ENCODE data around the gene CEACAM5. TPM values are rescaled to one million over a fixed set of nuclear protein-coding genes. Genes with fewer than 3 reads are reported as not detected.

CEACAM5 gene
- total and polyA plus RNA-seq, 2 of the 4 experiments (the other 2 are of a cell fraction): not detected

DNA sequence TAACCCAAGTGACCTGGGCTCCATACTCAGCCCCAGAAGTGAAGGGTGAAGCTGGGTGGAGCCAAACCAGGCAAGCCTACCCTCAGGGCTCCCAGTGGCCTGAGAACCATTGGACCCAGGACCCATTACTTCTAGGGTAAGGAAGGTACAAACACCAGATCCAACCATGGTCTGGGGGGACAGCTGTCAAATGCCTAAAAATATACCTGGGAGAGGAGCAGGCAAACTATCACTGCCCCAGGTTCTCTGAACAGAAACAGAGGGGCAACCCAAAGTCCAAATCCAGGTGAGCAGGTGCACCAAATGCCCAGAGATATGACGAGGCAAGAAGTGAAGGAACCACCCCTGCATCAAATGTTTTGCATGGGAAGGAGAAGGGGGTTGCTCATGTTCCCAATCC is 14.2 kb upstream of the CEACAM5 start:
- Histone ChIP-seq H3K9me3 (ENCODE audit: control insufficient read depth, insufficient read depth, low read length) (no peaks in the 10 kb centered on the region), H4K20me1 (ENCODE audit: insufficient read depth, low read length) (no peaks in the 10 kb centered on the region), H3K4ac (ENCODE audit: low read depth, low read length) (no peak overlapping the region), H2AK5ac (ENCODE audit: low read depth, low read length) (no peak overlapping the region), H3K27me3 (ENCODE audit: control insufficient read depth, insufficient read depth, low read length) (no peaks in the 10 kb centered on the region), H2AK9ac (replicated peaks; ENCODE audit: low read depth, low read length, poor library complexity) (no peak overlapping the region), H3K23ac (ENCODE audit: low read depth, low read length) (no peak overlapping the region), H3K56ac (ENCODE audit: extremely low read depth, insufficient read depth, low read length) (no peak overlapping the region), H2BK15ac (ENCODE audit: low read depth, low read length) (no peak overlapping the region), H3K4me3 (ENCODE audit: insufficient read depth, low read depth, low read length) (no peak overlapping the region), H2BK5ac (ENCODE audit: low read depth, low read length, poor library complexity, severe bottlenecking) (no peak overlapping the region), H3K18ac (ENCODE audit: low read depth, low read length) (no peak overlapping the region), H2AFZ (replicated peaks; ENCODE audit: low read length, poor library complexity) (no peak overlapping the region), H4K91ac (ENCODE audit: insufficient read depth, low read depth, low read length) (no peak overlapping the region), H4K5ac (ENCODE audit: low read depth, low read length) (no peak overlapping the region), H3K79me1 (ENCODE audit: low read depth in 1 of 2, low read length in 2 of 2) (no peaks in the 10 kb centered on the region), H3K9me1 (ENCODE audit: insufficient read depth, low read length) (no peaks in the 10 kb centered on the region), H4K8ac (ENCODE audit: low read depth in 2 of 2, low read length in 2 of 2) (no peak overlapping the region), H3K4me2 (ENCODE audit: low read depth, low read length) (no peak overlapping the region), H3K27ac (ENCODE audit: insufficient read depth, low read length) (no peak overlapping the region), H3K14ac (replicated peaks; ENCODE audit: low read depth, low read length) (no peak overlapping the region), H3K36me3 (ENCODE audit: control insufficient read depth, insufficient read depth, low read length) (no peaks in the 10 kb centered on the region), H3K4me1 (ENCODE audit: control insufficient read depth, insufficient read depth, low read length) (no peaks in the 10 kb centered on the region), H2BK120ac (ENCODE audit: low read depth, low read length) (no peak overlapping the region), H2BK20ac (ENCODE audit: low read depth, low read length) (no peak overlapping the region), H3K9ac (ENCODE audit: low read depth, low read length) (no peak overlapping the region)
- ChIA-PET CTCF (no interaction called here), POLR2A (ENCODE audit: unreplicated experiment) (no interaction called here)
- DNase-seq (no peak), ATAC-seq (ENCODE audit: low read depth) (no peak)
- TF ChIP-seq BHLHE40 (IDR thresholded peaks at IDR 0.05; ENCODE audit: low read depth, low read length) (no peak), POLR2A (IDR thresholded peaks at IDR 0.05; ENCODE audit: low read depth, low read length) (no peak), FOS (IDR thresholded peaks at IDR 0.05; ENCODE audit: low read depth, low read length) (no peak), USF2 (IDR thresholded peaks at IDR 0.05; ENCODE audit: low read depth, low read length) (no peak), RFX5 (IDR thresholded peaks at IDR 0.05; ENCODE audit: low read depth, low read length) (no peak), RCOR1 (IDR thresholded peaks at IDR 0.05; ENCODE audit: insufficient replicate concordance, low read length) (no peak), CHD1 (IDR thresholded peaks at IDR 0.05; ENCODE audit: low read depth, low read length) (no peak), SMC3 (IDR thresholded peaks at IDR 0.05; ENCODE audit: low read depth, low read length) (no peak), RAD21 (IDR thresholded peaks at IDR 0.05; ENCODE audit: low read length) (no peak), MXI1 (IDR thresholded peaks at IDR 0.05; ENCODE audit: borderline replicate concordance, low read depth, low read length) (no peak), MAZ (IDR thresholded peaks at IDR 0.05; ENCODE audit: borderline replicate concordance, low read depth, low read length) (no peak), CTCF (conservative IDR thresholded peaks at IDR 0.05; ENCODE audit: low read depth, low read length) (no peak)
- no TSS peak for BruUV-seq (replicated peaks)
- in situ Hi-C loops (cut with MboI; ENCODE audit: low sequenced_read_pairs) (no loop called here), dilution Hi-C loops (cut with HindIII; ENCODE audit: low sequenced_read_pairs, unreplicated experiment) (no loop called here), intact Hi-C loops (cut with micrococcal nuclease) (no loop called here)
- no CpG with 5 or more reads among the region's 1 CpG for WGBS, 2 experiments (ENCODE audit: extremely low coverage in 2 of 2, insufficient read length in 1 of 2)

All from IMR-90 (cell line).